T-helper 1 cell (primary cell): ENCODE data around the gene PATL1.
A peak's percentile ranks its signal among the peaks of the same experiment; 100 is the strongest.
"Not testable (repeated sequence)": the region's sequence is repeated elsewhere in the genome, so short reads cannot be mapped to it uniquely, and the experiment has no call there.

Experiments
- DNase-seq, 5 donors: peaks; one replicate each; pipeline ENCODE4 v3.0.0-alpha.2; 2012 to 2020

The PATL1 gene

DNA sequence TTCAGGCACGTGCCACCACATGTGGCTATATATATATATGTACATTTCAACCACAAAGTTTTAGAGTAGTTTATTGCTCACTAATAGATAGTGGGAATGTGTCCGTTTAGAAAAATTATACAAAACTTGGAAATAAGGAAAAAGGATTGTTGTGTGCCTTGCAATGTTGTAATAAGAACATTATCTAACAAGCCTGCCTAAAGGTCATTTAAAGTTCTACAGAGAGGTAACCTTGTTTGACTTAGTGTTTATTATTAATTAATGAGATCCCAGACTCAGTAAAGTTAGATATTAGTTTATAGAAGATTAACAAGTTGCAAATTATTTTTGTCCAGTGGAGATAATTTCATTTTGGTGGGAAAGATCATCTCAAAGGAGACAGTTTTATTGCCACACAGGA is 5.5 kb upstream of the PATL1 start:
- DNase-seq, result no peak

DNA sequence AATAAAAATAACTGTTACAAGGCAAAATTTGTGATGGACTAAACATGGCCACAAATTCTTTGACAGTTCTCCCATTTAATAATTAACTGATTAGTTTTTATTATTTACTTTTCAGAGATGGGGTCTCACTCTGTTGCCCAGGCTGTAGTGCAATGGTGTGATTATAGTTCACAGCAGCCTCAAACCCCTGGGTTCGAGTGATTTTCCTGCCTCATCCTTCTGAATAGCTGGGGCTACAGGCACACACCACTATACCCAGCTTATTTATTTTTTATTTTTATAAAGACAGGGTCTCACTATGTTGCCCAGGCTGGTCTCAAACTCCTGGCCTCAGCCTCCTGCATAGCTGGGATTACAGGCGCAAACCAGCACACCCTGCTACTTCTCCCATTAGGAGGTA is 4.5 kb upstream of the PATL1 start:
- DNase-seq, result no peak

DNA sequence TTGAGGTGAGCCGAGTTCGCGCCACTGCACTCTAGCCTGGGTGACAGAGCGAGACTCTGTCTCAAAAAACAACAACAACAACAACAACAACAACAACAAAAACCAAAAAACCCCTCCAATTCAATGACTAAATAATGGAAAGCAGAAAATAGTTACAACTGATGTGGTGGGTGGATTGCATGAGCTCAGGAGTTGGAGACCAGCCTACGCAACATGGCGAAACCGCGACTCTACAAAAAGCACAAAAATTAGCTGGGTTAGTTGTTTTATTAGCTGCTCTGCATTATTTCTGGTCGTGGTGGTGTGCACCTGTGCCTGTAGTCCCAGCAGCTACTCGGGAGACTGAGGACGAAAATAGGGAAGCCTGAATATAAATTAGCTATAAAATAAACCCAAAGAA is 2.6 kb upstream of the PATL1 start:
- no peak for DNase-seq

DNA sequence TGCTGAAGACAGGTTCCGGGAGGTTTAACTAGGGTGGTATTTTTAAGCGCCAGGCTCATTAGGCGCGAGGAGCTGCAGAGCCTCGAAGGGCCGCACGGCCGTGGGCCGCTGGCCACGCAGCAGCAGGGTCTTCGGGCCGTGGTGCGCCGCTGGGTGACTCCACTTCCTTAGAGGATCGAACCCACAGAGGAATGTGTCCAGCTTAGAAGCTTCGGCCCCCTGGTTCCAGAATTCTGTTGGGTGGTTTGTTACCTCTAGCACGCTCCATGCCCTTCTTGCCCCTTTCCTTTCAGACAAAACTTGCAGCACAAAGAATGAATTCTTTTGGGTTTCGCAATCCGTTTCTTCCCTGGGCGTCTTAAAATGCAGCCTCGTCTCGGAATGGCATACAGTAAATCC is 773 bp upstream of the PATL1 start:
- no peak for DNase-seq

DNA sequence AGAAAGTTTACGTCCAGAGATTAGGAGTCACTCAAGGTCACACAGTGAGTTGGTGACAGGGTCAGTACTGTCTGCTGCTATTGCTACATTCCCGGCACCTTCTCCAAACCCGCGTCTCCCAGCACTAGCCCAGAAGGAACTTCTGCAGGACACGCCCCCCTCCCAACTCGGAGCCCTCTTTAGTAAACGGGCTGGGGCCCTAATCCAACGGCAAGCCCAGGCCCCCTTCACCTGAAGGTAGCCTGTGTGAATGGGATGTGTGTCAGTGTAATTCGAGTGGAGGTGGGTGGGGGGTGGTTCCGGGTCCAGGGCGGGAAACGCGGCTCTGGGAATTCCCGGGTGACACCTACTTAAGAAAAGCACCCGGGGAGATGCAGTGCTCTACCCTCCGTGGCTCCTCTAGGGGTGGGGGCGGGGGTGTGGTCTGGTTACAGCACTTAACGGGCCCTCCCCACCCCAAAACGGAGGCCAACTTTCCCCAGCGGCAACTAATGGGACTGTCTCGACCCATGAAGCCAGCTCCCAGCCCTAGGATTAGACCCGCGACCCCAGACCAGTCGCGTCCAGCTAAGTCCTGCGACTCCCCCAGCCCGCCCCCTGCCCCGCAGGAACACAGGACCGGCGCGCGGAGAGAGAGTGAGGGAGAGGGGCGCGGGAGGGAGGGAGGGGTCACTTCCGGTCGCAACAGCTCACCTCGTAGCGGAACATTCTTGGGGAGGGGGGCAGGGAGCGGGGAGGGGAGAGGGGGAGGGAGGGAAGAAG is 468 bp downstream of the PATL1 start:
- DNase-seq, result peak in 4 of 5 donors; percentile 59 to 62 (median 61)

DNA sequence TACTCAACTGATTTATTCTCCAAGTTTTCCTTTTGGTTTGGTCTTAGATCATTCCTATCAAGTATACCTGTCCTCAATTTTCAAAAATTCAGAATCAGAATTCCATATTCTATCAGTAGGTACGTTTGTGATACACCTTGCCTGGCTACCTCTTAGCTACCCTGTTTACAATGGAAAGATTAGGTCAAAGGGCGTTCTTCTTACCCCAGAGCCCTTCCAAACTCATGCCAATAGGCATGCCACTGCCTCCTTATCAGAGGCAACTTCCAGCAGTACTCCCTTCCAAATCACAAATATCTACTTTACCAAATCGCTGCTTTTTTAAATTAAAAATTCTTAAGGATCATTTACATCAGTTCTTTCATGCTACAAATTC is 1.0 kb downstream of the PATL1 start:
- DNase-seq, result no peak

DNA sequence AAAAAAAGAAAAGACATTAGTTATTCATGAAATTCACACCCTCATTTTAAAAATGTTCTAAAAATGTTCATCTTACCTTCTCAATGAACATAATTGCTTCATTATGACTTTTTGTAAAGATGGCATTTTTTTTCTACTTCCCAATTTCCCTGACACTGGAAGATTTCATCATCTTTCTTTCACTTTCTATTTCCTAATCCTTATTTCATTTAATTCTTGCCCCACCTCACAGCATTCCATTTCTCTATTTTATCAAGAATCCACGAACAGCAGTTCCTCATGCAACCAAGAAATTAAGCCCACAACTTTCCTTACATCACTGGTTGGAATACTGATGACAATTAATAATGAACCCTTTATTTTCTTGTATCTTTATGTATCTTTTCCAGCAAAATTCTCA is 1.9 kb downstream of the PATL1 start:
- no peak for DNase-seq

DNA sequence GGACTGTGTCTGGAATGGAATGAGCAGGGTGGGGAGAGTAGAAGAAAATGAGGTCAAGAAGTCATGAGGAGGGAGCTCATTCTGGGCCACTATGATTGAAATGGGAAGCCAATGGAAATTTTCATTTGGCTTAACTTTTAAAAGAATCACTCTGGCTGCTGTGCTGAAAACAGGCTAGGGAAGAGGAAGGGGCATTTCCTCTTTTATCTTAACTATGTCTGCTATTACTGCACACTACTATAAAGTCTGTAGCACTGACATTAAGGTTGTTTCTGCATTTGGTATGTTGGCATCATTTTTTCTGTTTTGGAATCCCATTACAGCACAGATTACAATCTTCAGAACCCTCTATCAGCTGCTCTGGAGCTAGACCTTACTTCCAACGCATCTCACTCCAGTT is 8.2 kb downstream of the PATL1 start:
- no peak for DNase-seq

DNA sequence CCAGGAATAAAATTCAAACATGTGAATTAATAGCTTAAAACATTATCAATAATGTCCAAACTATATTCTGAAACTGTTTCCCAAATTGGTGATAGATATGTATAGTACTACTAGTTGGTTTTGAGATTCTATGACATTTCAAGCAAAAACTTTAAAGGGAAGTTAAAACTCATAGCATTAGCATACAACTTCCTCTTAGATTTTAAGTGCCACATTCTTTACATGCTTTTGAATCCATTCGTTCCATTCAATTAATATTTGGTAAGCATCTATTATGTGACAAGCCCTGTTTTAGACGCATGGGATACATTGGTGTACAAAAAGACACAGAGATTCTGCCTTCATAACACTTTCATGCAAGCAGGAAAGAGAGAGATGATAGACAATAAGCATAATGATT is 8.9 kb downstream of the PATL1 start:
- no peak for DNase-seq

DNA sequence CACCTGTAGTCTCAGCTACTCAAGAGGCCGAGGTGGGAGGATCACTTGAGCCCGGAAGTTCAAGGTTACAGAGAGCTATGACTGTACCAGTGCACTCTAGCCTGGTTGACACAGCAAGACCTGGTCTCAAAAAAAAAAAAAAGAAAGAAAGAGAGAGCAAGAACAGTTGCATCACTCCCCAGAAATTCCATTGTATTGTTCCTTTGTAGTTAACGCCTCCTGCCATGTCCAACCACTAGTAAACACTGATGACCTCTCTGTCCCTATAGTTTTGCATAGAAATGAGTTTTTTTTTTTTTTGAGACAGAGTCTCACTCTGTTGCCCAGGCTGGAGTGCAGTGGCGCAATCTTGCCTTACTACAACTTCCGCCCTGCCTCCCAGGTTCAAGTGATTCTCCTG is 10.8 kb downstream of the PATL1 start:
- no peak for DNase-seq

DNA sequence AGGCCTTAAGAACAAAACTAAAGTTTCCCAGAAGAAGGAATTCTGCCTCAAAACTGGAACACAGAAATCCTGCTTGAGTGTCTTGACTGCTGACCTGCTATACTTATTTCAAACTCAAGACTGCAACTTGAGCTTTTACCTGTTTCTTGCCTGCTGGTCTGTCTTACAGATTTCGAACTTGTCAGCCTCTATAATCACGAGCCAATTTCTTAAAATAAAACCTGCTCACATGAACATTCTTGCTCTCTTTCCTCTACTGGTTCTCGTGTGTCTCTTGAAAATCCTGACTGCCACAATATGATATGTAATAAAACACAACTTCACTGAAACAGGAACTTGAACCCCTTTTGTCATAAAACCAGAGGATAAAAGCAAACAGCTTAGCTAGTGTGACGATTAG is 13.9 kb downstream of the PATL1 start:
- DNase-seq, result no peak

DNA sequence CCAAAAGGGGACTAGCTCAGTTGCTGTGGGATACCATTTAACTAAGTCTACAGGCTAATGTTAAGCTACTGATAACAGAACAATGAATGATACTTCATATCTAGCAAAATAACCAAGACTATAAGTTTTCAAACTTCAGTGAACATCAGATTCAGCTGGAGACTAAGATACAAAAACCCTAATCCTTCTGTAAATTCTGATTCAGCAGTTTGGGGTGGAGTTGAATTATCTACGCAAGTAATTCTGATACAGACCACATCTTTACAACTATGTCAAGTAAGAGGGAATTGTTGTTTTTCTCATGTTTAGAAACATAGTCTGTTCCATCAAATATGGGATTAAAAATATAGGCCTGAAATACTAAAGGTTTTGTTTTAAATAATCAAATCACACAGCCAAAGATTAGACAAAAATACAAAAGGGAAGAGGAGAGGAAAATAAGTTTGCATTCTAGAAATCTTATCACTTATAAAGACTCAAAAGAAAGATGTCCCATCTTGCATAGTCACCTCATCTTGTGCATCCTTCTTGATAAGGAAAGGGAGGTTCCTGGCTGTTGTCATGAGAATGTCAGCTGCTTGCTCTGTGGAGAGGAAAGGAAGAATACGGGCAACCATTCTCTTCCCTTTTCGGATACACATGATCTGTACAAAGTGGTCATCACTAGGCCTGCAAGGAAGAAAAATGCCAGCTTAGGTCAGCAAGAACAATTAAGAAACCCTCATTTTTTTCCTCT is 21.4 kb downstream of the PATL1 start:
- no peak for DNase-seq

DNA sequence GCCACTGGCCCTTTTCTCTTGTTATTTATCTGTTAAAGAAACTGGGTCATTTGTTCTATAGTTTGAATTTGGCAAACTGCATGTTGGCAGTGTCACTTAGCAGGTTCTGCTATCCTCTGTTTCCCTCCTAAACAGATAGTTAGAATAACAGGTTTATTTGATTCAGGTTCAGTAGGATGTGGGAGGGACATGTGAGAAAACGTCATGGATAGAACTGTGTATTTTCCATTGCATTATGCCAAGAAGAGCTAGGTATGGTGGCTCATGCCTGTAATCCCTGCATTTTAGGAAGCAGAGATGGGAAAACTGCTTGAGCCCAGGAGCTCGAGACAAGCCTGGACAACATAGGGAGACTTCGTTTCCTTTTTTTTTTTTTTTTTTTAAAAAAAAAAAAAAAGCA is 24.3 kb downstream of the PATL1 start:
- no peak for DNase-seq

DNA sequence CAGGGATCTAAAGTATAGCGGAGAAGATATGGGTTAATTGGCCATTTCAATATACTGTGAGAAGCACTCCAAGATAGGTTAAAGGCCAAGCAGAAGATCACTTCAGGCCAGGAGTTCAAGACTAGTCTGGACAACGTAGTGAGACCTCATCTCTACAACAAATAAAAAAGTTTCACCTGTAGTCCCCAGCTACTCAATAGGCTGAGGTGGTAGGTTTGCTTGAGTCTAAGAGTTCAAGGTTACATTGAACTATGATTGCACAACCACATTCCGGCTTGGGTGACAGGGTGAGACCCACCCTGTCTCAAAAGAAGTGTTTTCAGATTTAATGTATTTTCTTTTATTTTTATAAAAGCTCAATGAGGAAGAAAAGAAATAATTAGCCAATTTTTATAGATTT is 25.4 kb downstream of the PATL1 start:
- no peak for DNase-seq

DNA sequence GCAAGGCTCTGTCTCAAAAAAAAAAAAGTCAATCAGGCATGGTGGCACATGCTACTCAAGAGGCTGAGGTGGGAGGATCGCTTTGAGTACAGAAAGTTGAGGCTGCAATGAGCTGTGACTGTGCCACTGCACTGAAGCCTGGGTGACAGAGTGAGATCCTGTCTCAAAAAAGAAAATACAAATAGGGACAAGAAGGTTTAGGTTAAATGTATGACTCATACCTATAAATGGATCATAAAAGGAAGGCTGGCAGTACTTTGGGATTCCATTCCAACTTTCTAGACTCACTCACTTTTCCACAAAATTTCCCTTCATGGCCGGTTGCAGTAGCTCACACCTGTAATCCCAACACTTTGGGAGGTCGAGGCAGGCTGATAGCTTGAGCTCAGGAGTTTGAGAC is 27.7 kb downstream of the PATL1 start:
- DNase-seq, result no peak

DNA sequence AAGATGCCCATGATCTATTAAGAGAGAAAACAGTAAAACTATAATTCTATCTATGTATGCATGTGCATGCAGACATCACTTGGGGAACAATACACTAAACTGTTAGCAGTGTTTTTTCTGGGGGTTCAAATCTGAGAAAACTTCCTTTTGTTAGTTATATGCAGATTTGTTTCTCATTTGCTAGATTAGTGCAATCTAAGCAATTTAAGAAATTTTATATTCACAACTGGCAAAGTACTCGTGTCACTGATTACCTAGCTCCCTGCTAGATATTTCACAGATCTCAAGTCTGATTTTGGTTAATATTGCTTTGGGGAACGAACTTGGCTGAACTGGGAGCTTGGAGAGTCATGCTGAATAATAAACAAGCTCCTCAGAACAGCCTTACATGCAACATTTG is 38.3 kb downstream of the PATL1 start:
- DNase-seq, result no peak

DNA sequence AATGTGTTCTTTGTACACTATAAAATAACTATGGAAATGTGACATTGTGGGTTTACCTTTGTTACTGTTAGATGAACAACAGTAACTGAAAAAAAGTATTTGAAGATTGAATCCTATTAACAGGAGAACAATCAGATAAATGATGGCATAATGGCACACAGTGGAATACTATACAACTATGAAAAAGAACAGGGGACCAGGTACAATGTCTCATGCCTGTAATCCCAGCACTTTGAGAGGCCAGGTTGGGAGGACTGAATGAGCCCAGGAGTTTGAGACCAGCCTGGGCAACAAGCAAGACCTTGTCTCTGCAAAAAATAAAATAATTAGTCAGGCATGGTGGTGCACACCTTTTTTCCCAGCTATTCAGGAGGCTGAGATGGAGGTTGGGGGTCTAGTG is 38.8 kb downstream of the PATL1 start:
- no peak for DNase-seq

DNA sequence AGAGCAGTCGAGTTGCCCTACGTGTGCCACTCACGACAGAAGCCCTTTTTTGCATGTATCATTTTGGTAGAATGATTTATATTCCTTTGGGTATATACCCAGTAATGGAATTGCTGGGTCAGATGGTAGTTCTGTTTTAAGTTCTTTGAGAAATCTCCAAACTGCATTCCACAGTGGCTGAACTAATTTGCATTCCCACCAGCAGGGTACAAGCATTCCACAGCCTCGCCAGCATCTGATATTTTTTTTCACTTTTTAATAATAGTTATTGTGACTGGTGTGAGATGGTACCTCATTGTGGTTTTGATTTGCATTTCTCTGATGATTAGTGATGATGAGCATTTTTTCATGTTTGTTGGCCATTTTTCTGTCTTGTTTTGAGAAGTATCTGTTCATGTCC is 41.9 kb downstream of the PATL1 start:
- not testable (repeated sequence) for DNase-seq

DNA sequence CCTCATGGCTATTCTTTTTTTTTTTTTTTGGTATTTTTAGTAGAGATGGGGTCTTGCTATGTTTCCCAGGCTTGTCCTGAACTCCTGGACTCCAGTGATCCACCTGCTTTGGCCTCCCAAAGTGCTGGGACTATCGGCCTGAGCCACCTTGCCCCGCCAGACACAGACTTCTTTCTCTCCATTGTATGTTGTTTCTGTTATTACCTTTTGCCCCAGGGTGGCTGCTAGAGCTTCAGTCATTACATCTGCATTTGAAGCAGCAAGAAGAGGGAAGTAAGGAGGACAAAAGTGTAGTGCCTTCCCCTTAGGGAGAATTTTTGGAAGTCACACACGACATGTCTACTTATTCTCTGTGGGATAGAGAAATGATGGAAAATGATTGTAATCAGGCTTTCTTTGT is 43.1 kb downstream of the PATL1 start:
- no peak for DNase-seq

DNA sequence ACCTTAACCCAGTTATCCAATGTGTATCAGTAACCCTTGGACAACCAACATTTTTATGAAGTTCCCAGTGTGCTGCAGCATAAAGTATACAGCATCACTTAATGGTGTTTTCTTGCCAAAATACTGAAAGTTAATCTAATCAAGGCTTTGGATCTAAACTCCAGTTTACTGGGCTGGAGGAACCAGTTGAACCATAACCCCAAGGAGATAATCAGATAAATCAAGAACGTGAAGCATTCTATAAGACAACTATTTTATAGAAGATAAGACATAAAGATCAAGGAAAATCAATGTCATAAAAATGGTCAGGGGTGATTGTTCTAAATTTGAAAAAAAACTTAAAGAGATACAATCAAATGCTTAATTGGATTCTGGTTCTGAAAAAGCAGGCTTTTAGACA is 51.0 kb downstream of the PATL1 start:
- DNase-seq, result no peak

DNA sequence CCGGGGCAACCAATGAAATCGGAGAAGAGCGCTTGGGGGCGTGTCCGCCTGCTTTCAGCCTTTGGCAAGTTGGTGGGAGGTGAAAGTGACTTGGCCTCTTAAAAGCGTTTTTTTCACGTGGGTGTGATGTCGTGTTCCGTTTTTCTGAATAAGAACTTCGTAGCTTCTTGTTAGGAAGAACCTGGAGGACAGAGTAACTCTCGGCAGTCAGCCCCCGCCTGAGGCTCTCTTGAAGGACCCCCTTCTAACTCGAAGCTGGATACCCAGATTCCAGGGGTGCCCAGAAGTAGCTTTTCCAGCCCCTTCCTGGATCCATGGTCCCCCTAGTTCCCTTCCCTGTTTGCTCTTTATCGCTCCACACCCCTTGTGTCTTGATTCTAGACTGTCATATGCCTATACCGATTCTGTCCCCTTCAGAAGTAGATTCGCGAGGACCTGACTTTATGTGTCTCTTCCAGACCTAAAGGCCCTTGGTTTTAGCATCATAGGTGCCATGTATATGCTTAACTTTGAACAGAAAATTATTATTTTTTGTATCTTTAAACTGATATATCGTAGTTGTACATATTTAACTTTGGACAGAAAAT is 52.3 kb downstream of the PATL1 start:
- peak in 1 of 5 donors; percentile 93 for DNase-seq

DNA sequence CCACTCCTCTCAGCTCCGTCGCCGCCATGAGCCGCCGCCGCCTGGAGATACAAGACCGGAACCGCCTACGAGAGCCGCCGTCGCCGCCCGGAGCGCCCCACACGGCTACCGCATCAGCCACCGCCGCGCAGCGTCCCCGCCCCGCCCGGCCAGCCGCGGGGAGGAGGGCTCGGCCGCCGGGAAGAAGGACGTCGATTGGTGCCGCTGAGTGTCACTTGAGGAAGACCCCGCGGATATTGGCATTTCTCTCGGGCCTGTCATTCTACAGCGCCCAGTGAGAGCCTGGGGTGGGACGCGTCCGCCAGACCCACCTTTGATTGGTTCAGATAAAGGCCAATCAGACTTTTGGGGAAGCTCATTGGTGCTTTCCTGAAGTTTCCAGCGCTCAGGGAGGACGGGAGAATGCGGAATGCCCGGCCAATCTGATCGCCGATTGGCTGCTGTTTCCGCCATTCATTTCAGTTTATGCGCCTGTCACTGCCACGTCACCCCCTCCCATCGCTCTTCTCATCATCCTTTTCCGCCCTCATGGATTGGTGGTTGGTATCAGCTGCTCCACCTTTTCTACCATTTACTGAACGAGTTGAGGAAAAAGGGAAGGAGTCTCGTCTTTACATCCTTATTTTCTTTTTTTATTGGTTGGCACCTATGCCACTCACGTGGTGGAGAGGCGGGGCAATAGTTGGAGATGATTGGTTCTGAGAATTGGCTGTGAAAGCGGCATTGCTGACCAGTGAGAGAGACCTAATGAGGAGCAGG is 53.0 kb downstream of the PATL1 start, which contains the start of gene OSBP:
TSS of gene OSBP (minus strand) at position 138 of the 759 bp plus-strand sequence. CDS start at position 28, 110 bp downstream.
- DNase-seq, result peak; percentile 95 to 100 (median 97)

DNA sequence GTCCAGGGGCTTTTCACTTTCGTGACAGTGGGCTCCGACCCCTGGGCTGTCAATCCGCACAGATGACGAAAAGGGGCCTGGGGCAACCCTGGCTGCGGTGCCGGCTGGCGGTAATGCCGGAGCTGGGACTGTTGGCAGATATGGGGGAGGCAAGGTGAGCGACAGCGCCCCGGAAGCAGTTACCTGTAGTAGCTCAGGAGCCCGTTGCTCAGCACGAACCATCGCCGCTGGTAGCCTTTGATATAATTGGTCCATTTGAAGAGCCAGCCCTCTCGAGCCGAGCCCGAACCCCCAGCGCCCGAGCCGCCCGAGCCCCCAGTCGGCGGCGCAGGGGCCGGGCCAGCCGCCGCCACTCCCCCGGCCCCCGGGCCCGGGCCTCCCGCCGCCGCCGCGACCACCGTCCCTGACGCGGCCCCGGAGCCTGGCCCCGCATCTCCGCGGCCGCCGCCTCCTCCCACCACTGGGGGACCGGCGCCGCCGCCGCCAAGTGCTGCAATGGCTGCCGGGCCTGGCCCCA is 53.7 kb downstream of the PATL1 start:
- DNase-seq, result peak; percentile 51 to 72 (median 66)
